Stimulated activated naive CD4-positive, alpha-beta T cell (primary cell): Measurements from ENCODE around the gene KRT7.
"Not testable (repeated sequence)": the region's sequence is repeated elsewhere in the genome, so short reads cannot be mapped to it uniquely, and the experiment has no call there.

Experiments
- DNase-seq, 6 experiments: peaks; one replicate each; lab custom pipeline; 2025; lab: John Stamatoyannopoulos, UW

Gene KRT7

DNA sequence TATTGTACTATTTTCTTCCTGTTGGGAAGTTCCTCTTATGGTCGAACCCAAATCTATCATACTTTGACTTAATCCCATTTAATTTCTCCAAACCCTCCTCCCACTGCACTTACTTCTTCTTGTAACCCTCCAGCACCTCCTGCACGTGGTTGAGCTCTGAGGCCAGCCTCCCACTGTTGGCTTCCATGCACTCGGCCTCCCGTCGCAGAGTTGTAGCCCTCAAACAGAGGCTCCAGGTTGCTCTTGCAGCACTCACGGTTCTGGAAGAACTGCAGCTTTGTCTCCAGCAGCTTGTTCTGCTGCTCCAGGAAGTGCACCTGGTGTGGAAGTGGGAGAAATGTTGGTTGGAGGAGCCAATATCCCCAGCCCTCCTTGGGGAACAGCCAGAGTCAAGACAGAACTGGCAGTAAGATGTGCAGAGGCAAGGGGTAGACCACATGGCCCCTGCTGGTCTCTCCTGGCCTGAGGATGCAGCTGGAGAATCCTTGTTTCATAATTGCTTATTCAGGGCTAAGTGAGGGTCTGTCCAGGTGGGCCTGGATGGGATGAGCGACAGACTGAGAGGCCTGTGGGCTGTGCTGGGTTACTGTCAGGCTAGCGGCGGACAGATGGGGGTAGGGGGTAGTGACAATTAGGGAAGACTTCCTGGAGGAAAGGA, 23.0 kb downstream of the KRT7 start:
- DNase-seq, result no peak

DNA sequence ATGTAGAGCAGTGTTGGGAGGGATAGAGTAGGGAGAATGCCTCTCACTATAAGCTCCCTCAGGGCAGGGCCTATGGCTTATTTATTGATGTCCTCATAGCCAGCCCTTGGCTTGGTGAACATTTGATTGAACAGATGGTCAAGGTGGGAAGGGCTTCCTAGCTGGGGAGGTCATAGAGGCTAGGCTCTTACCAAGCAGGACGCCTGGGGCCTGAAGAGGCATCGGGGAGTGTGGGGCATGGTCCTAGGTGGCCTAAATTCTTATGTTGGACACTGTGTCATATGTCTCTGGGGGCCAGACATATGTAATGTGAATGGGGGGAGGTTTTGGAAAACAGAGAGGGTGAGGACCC, 23.5 kb downstream of the KRT7 start:
- DNase-seq, result no peak

DNA sequence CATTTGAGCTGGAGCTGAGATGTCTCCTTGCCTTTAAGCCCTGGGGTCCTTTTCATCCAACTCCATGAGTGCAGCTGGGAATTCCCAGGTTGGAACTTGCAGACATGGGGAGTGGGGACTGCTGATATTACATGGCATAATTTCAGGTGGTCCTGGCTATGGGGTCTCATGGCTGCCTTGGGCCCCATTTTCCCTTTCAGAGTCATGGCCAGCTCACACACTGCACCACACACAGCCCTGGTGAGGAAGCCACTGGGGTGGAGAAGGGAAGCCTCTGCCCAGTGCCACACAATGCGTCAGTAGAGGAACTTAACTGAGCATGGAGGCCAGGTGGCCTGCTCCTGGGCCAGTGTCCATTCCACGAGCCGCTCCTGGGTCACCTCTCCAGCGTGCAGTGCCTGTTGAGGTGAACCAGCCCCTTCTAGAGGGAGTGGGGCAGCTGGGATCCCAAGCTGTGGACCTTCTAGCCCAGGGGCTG, 24.1 kb downstream of the KRT7 start:
- no peak for DNase-seq

- not testable (repeated sequence) for DNase-seq
Observed at GRCh38 chr12:52257922-52258321, 24.9 kb downstream of the KRT7 start.

DNA sequence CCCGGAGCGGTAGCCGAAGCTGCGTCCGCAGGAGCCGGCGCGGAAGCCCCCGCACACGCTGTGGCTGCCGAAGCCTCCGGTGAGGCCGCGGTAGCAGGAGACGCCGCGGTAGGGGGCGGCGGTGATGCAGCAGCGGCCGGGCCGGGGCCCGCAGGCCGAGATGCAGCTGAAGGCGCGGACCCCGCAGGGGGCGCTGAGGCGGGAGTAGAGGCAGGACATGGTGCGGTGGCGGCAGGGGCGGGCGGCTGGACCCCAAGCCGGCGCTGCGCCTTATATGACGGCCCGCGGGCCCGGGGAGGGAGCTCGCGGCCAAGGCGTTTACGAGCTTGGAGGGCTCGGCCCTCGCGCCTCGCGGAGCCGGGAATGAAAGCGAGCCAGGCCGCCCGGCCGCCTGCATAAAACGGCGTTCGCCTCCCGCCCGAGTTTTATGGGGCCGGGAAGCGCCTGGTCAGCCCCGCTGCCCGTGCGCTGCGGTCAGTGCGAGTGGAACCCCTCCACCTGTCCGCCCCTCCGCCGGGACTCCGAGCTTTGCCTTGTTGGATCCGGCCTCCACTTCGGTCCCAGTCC, 25.4 kb downstream of the KRT7 start:
- no peak for DNase-seq

GRCh38 chr12:52259657-52260243, 26.7 kb downstream of the KRT7 start:
- peak in 1 of 6 experiments; percentile 4 for DNase-seq

- no peak for DNase-seq
Observed at GRCh38 chr12:52260361-52261207, 27.5 kb downstream of the KRT7 start.

GRCh38 chr12:52261208-52261484, 28.1 kb downstream of the KRT7 start:
- DNase-seq, result no peak

DNA sequence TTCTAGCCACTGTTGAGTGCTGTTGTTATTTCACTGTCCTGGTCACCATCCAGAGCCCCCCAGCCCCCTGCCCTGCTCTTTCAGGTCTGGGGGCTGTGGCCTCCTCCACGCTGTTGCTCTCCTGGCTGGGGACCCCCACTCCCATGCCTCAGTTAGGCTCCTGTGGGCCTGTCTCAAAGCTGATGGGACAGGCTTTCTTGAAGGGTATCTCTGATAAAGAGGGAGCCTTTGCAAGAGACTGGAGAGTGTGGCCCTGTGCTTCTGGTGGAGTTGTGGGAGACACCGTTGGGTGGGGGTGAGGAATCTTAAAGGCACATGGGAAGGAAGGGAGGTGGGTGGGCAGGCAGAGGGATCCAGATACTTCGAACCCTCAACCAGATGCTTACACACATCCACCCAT, 29.2 kb downstream of the KRT7 start:
- DNase-seq, result no peak

DNA sequence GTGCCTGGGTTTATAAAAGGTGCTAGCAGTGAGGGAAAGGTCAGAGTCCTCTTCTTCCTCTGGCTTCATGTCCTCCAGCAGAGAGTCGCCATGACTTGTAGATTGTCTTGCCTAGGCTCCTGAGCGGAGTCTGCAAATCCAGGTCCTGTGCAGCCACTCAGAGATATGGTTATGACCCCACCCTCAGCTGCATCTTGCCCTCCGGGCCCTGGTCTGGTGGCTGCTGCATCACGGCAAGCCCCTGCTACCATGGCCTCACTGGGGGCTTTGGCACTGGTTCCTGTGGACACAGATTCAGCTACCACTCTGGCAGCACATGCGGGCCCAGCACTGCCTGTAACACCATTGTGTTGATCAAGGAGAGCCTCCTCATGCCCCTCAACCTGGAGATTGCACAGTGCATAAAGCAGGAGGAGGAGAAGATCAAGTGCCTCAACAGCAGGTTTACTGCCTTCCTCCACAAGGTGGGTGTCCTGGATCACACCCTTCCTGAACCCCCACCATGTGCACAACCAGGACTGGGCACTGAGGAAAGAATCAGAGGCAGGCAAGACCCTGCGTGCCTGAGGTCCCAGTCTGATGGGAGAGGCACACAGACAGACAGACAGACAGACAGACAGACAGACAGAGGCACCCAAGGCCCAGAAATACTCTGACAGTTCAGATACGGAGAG, 30.9 kb downstream of the KRT7 start:
- DNase-seq, result no peak

- no peak for DNase-seq
Observed at GRCh38 chr12:52264435-52264825, 31.4 kb downstream of the KRT7 start.

DNA sequence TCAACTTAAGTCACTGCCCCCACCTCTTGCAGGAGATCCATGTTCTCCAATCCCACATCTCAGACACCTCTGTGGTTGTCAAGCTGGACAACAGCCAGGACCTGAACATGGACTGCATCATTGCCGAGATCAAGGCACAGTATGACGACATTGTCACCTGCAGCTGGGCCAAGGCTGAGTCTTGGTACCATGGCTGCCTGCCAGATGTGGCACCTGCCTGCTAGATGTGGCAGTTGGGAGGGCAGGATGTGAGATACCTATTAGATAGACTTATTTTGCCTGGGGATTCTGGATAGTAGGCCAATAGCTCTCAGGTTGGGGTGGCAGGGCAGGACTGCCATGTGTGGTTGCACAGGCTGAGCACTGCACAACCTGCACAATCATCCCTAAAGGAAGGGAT, 33.5 kb downstream of the KRT7 start:
- DNase-seq, result no peak

- no peak for DNase-seq
Observed at GRCh38 chr12:52267266-52267665, 34.2 kb downstream of the KRT7 start.

DNA sequence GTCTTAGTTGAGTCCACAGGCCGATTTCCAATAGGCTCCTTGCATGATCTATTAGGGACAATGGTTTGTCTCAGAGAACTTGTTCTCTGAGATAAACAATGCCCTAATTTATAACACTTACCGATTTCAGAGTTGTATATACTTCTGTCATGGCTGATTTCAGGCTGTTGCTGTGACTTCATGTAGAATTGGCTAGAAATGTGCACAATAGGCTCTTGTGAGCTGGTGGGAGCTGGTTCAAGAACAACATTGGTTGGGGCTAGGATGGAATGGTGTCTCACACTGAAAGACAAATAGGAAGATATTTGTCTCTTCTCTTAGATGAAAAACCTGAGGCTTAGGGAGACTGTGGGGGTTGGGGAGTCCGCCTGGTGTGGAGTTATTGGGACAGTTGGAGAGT, 34.7 kb downstream of the KRT7 start:
- DNase-seq, result no peak

DNA sequence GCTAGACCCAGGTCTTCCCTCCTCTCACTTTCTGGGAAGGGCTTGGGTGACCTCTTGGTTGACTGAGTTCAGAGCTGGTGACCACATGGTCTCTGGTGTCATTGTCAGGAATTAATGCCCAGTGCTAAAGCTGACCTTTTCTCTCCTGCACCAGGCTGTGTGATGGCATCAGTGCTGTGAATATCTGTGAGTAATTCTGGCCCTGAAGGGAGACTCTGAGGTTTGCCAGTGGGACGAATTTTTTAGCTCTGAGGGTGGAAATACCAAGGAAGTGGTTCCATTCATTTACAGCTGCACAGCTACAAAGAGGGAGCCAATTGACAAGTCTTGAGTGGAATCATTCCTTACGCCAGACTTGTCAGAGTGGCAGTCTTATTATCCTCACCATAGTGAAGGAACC, 35.2 kb downstream of the KRT7 start:
- no peak for DNase-seq

DNA sequence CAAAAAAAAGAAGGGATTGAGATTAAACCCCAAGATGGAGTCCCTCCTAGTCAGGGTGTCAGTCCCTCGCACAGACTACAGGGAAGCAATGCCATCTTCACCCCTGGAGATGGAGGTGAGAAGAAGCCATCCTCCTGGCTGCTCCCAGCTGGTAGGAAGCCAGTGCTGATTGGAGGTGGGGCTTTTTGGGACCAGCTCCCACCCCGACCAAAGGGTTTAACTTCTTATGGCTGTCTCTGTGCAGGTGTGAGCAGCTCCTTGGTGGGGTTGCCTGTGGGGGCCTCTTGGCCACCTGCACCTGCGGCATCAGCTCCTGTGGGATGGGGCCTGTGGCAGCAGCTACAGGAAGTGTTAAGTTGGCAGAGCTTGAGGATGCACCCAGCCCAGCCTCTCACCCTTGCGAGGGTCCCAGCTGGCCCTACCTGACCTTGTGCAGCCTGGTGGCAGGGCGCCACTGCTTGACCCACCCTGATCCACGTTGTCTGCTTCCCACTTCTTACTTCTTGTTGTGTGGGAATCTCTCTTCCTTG, 37.6 kb downstream of the KRT7 start:
- DNase-seq, result no peak

- no peak for DNase-seq
Observed at GRCh38 chr12:52271158-52271557, 38.1 kb downstream of the KRT7 start.

GRCh38 chr12:52274521-52275120, 41.6 kb downstream of the KRT7 start, which contains the start of gene KRT86:
KRT86 (plus strand) TSS chr12:52274645; CDS start chr12:52301917, 27,272 bp downstream.
- DNase-seq, result no peak

DNA sequence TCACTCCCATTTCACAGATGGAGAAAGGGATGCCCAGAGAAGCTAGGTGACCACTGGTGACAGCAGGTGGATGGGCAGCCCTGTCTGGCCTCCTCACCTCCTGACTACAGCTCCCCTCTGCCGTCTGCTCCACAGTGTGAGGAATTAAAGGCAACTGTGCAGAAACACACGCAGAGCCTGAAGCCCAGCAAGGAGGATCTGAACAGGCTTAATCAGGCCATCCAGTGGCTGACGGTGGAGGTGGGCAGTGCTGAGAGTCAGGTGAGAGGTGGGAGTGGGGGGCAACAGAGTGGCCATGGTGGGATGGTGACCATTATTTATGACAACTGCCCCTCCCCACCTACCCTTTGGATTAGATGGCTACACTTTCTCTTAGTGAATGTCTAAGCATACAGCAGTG, 42.6 kb downstream of the KRT7 start:
- DNase-seq, result no peak

GRCh38 chr12:52277486-52278245, 44.6 kb downstream of the KRT7 start:
- DNase-seq, result no peak
